ENCODE measurements around the gene FUS.
A peak's percentile ranks its signal among the peaks of the same experiment; 100 is the strongest.
"Not testable (repeated sequence)": the region's sequence is repeated elsewhere in the genome, so short reads cannot be mapped to it uniquely, and the experiment has no call there.

Gene FUS

DNA sequence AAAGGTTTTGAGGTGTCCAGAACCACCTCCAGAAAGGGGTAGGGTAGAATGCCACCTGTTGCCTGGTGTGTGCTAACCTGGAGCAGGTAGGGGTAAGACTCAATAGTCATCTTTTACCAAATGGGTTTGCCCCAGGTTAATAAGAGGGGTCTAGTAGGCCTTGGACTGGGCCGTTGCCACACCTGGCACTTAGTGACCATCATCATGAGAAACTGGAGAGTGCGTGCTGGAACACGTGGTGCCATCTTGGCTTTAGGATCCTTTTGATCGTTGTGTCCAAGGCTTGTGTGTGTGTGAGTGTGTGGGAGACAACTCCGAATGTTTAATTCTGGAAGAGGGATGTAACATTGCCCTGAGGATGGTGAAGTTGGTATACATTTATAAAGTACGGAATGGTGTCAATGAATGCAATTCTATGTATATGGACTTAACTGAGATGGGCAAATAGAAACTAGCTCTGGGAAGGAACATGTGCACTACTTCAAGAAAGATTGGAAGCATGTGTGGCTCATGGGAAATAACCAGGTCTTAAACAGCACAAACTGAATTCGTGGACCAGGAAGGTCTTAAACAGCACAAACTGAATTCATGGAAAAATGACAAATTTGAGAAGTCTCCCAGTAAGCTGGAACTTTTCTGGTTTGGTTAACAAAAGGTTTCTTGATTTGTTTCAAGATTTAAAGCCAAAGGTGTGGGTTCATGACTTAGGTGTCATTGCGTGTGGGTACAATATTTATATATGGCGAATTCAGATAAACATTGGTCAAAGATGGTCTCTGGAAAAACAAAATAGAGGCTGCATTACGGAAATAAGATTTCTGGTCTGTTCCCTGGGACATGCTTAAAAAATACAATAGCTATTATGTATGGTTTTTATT lies 7.2 kb downstream of the FUS start:
- DNase-seq (ENCODE audit: low read depth, low spot score) = no peak

DNA sequence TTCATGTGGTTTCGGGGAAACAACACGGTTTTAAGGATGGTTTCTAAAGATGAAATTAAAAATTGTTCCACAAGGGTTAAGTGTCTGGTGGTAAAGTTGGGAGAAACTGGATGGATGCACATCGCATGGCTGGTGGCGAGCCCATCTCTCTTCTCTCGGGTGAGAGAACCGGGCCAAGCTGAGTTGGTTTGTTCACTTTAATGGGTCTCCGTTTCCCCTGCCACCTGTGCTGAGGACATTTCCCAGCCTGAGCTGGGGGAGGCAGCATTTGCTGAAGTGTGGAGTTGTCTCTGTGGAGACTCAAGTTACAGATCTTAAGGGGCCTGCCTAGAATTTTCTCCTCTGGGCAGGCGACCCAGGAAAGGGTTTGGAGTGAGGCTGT lies 7.9 kb downstream of the FUS start:
- DNase-seq (ENCODE audit: low read depth, low spot score) = no peak

DNA sequence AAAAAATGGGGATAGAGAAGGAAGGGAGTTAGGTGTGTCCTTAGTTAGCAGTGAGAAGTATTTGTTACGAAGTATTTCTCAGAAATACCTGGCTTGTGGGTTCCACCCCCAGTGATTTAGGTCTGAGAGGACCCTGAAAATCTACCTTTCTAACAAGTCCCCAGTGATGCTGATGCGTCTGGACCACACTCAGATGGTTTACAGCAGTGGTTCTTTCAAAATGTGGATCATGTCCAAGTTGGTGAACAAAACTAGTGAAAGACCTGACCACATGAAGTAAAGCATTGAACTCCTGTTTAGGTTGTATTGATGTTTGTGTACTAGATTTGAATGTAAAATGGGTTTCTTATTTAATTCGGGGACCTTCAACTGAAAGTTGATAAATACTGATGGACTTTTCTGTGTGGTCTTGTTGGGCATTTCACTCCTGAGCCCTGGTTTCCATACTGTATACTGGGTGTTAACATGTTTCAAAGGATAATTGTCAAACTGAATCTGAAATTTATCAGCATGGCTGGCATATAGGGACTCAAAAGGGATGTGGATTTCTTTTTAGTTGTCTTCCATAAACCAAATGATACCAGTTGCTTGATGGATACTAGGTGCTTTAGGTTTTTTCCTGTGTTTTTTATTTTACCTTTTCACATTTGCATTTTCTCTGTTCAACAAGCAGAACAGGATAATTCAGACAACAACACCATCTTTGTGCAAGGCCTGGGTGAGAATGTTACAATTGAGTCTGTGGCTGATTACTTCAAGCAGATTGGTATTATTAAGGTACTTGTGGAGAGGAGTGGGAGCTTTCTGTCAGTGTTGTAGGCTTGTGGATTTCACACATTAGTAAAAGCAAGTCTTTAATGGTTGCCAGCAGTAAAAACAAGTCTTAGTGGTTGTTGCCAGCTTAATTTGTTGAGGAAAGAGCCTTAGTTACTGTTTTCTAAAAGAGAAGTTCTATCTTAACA lies 8.8 kb downstream of the FUS start:
- DNase-seq (ENCODE audit: low read depth, low spot score) = no peak

- DNase-seq (ENCODE audit: low read depth, low spot score) = no peak
Measured at GRCh38 chr16:31189412-31189778, 9.5 kb downstream of the FUS start.

GRCh38 chr16:31190061-31190460 lies 10.1 kb downstream of the FUS start:
- DNase-seq (ENCODE audit: low read depth, low spot score) = no peak

- DNase-seq (ENCODE audit: low read depth, low spot score) = no peak
Measured at GRCh38 chr16:31190818-31191444, 11.0 kb downstream of the FUS start.

- no peak for DNase-seq (ENCODE audit: low read depth, low spot score)
Measured at GRCh38 chr16:31191697-31192428, 11.9 kb downstream of the FUS start.

GRCh38 chr16:31192856-31193642 lies 13.1 kb downstream of the FUS start:
- no peak for DNase-seq (ENCODE audit: low read depth, low spot score)

- DNase-seq (ENCODE audit: low read depth, low spot score) = no peak
Measured at GRCh38 chr16:31193874-31194273, 13.9 kb downstream of the FUS start.

- no peak for DNase-seq (ENCODE audit: low read depth, low spot score)
Measured at GRCh38 chr16:31194898-31195297, 15.0 kb downstream of the FUS start.

DNA sequence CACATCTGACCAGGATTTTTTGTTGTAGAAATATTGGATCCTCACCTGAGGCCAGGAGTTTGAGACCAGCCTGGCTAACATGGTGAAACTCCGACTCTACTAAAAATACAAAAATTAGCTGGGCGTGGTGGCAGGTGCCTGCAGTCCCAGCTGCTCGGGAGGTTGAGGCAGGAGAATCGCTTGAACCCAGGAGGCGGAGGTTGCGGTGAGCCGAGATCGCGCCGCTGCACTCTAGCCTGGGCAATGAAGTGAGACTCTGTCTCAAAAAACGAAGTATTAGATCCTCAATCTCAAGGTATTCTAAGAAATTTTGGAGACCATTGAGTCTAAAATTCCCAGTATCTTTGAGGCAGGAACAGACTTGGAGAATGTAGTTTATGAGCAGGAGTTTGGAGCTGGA lies 15.9 kb downstream of the FUS start:
- DNase-seq (ENCODE audit: low read depth, low spot score) = not testable (repeated sequence)

DNA sequence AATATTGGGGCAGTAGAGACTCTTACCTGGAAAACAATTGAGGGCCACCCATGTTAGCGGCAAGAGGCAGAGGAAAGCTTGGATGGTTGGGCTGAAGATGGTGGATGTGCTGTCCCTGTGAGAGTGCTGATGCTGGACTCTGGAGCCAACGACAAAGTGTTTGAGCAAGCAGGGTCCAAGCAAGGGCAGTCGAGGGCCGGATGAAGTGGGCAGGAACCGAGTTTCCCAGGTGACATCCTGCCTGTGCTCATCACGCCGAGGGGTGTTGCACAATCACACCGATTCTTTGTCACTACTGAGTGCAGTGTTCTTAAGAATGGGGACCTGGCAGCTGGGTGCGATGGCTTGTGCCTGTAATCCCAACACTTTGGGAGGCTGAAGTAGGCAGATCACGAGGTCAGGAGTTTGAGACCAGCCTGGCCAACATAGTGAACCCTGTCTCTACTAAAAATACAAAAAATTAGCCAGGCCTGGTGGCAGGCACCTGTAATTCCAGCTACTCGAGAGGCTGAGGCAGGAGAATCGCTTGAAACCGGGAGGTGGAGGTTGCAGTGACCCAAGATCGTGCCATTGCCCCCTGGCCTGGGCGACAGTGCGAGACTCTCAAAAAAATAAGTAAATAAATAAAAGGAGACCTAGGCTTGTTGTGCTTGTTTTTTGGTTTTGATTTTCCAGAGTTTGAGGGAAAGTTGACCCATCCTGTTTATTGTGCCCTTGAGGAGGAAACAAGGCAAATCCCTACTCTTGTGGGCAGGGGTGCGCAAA lies 16.6 kb downstream of the FUS start:
- no peak for DNase-seq (ENCODE audit: low read depth, low spot score)

- DNase-seq (ENCODE audit: low read depth, low spot score) = no peak
Measured at GRCh38 chr16:31198207-31198882, 18.4 kb downstream of the FUS start.

GRCh38 chr16:31199430-31200041 lies 19.6 kb downstream of the FUS start:
- DNase-seq (ENCODE audit: low read depth, low spot score) = no peak

GRCh38 chr16:31200111-31200510 lies 20.2 kb downstream of the FUS start:
- DNase-seq (ENCODE audit: low read depth, low spot score) = not testable (repeated sequence)

DNA sequence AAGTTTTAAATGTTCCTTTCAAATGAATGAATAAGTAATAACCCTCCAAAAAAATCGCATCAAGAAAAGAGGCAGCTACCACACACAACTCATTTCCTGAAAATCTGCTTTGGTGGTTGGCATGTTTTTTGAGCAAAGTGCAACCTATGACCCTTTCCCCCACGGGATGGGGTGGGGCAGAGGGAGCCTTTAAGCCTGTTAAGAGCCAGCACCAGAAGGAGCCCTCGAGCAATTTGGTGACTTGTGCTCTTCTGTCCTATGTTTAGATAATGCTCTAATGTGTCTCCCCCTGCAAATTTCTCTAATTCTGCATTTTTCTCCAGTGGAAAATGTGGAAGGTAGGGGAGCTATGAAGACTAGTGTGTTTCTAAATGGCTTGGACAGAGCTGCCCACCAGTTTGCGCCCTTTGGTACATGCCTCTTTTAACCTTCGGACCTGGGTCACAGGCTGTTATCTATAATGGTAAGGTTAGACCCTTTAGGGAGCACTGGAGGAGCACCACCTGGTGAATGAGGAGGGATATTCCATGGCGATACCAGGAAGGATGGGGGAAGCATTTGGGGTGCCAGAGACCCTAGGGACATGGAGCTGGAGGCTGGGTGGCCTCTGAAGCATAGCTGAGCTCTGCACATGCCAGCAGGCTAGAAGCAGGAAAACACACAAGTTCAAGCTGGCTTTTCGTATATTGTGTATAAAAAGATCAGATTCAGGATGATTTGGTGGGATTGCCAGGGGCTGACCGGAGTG lies 21.1 kb downstream of the FUS start:
- no peak for DNase-seq (ENCODE audit: low read depth, low spot score)

- DNase-seq (ENCODE audit: low read depth, low spot score) = peak; percentile 39
Measured at GRCh38 chr16:31201582-31202413, 21.9 kb downstream of the FUS start.
